Activated CD4-positive, alpha-beta T cell treated with anti-CD3 and anti-CD28 coated beads for 24 hours (primary cell): ENCODE results near the gene GTPBP6.
"Not testable (repeated sequence)": the region's sequence is repeated elsewhere in the genome, so short reads cannot be mapped to it uniquely, and the experiment has no call there.

Experiments used
- DNase-seq, 2 donors: peaks; one replicate each; pipeline ENCODE4 v3.0.0-alpha.2; 2020; ENCODE audit warnings: low read depth in 2 of 2

Gene GTPBP6

GRCh38 chrX:264634-265455 is 53.8 kb downstream of the GTPBP6 start:
- no peak for DNase-seq

- DNase-seq: not testable (repeated sequence)
Measured at GRCh38 chrX:264006-264405, 54.6 kb downstream of the GTPBP6 start.

- DNase-seq: no peak
Measured at GRCh38 chrX:262381-262909, 56.2 kb downstream of the GTPBP6 start.

GRCh38 chrX:261919-262352 is 56.7 kb downstream of the GTPBP6 start:
- DNase-seq: no peak

GRCh38 chrX:261167-261918 is 57.3 kb downstream of the GTPBP6 start:
- DNase-seq: no peak

- DNase-seq: no peak
Measured at GRCh38 chrX:259692-260355, 58.8 kb downstream of the GTPBP6 start.

- no peak for DNase-seq
Measured at GRCh38 chrX:258291-259040, 60.1 kb downstream of the GTPBP6 start.

- no peak for DNase-seq
Measured at GRCh38 chrX:257681-258289, 60.8 kb downstream of the GTPBP6 start.

GRCh38 chrX:257054-257453 is 61.5 kb downstream of the GTPBP6 start:
- not testable (repeated sequence) for DNase-seq

GRCh38 chrX:255923-256331 is 62.7 kb downstream of the GTPBP6 start:
- DNase-seq: no peak
